Heart right ventricle (tissue), 16 donors: ENCODE measurements around the gene UBE3B. TPM values are rescaled to one million over a fixed set of nuclear protein-coding genes. Genes with fewer than 3 reads are reported as not detected.

Experiments
- ATAC-seq, 8 donors: fragments of 200-7000 bp; cut with Tn5 transposase; one replicate each; pipeline ENCODE4 v1.9.1; 2020; ENCODE audit warnings: mild to moderate bottlenecking in 8 of 8, moderate library complexity in 8 of 8, moderate number of reproducible peaks in 1 of 8
- DNase-seq, 2 donors: peaks; one replicate each; pipeline ENCODE4 v3.0.0-alpha.2; 2020
- H3K27ac ChIP-seq, 10 donors: fragments of 200-600 bp; sonication (generic) in 2 of 10; one replicate each; pipeline versions ENCODE4 v1.5.0 to v1.8.0; 2020 to 2022; ENCODE audit warnings: mild to moderate bottlenecking in 3 of 10
- H3K27me3 ChIP-seq, 7 donors: fragments of 200-600 bp; one replicate each; pipeline ENCODE4 v1.8.0; 2021 to 2022; ENCODE audit warnings: mild to moderate bottlenecking in 2 of 7
- H3K36me3 ChIP-seq, 9 donors: fragments of 200-600 bp; sonication (generic) in 1 of 9; one replicate each; pipeline versions ENCODE4 v1.5.0 to v1.8.0; 2020 to 2022; ENCODE audit warnings: mild to moderate bottlenecking in 2 of 9
- H3K4me1 ChIP-seq, 9 donors: fragments of 200-600 bp; sonication (generic) in 1 of 9; one replicate each; pipeline versions ENCODE4 v1.5.0 to v1.8.0; 2020 to 2022; ENCODE audit warnings: mild to moderate bottlenecking in 4 of 9
- H3K4me3 ChIP-seq, 10 donors: fragments of 200-600 bp; sonication (generic) in 2 of 10; one replicate each; pipeline versions ENCODE4 v1.5.0 to v1.8.0; 2020 to 2022; ENCODE audit warnings: mild to moderate bottlenecking in 7 of 10, moderate library complexity in 2 of 10
- H3K9me3 ChIP-seq, 11 donors: fragments of 200-600 bp in 10 of 11; sonication (generic) in 2 of 11; one replicate each; pipeline versions ENCODE4 v1.5.0 to v1.8.0; 2013 to 2022; ENCODE audit warnings: mild to moderate bottlenecking in 2 of 11, control low read depth in 1 of 11, moderate library complexity in 1 of 11
- WGBS, 2 donors: extraction: QIAGEN DNeasy Blood & Tissue Kit; methylation state at CpG; one replicate each; pipeline ENCODE4 v1.1.7; 2013; ENCODE audit warnings: inconsistent platforms in 1 of 2; 5-methylcytosine and 5-hydroxymethylcytosine counted together
- intact Hi-C, 10 donors: fragments of 100-400 bp; cut with DNase I; formaldehyde crosslinking; loops; one replicate each; pipeline versions ENCODE4 v1.11.1 to v1.14.2; 2022
- polyA plus RNA-seq, 2 donors: library from polyadenylated mRNA; stranded (reverse); fragments of 200-250 nt; gene quantifications; one replicate each; pipeline ENCODE4 v1.2.3, GENCODE V29; 2013
- total RNA-seq, 10 donors: library from RNA; stranded (reverse); fragmentation: NEBNext Ultra II Directional in 3 of 10; extraction: Animal tissue kit (Norgen Biotek cat#: 25700) in 3 of 10; gene quantifications; one replicate each; pipeline versions ENCODE4 v1.2.1 to v1.2.4, GENCODE V29; 2021 to 2023
- TF ChIP-seq, protein P1 (sequence below), 9 donors: fragments of 200-600 bp; sonication (generic) in 2 of 9; IDR thresholded peaks; one replicate each; pipeline versions ENCODE4 v1.5.0 to v1.8.0; 2021 to 2022; ENCODE audit warnings: antibody characterized with exemption in 9 of 9, mild to moderate bottlenecking in 5 of 9, moderate library complexity in 1 of 9
- donor health status: Arrhythmogenic right ventricular cardiomyopathy.
- donor health status: ischemic (EF 13 %, LVEDD 7.1; RV severe dilation, severe dysfunction).
- donor health status: healthy with polysubstance abuse.
- donor health status: DM: no; HTN: yes; CAD: no.
- donor health status: DM: no; HTN: no; CAD: no.
- donor health status: ischemic (EF 25% LVEDD 6.9; RV normal size, moderate dysfunction).
- donor health status: ischemic (EF 25% LVEDD 5.7; RV mildly dilated, moderate dysfunction).
- donor health status: healthy.
- donor health status: DM: yes; HTN: yes; CAD: no.
- donor health status: Ischemic cardiomyopathy.
- donor health status: ischemic (EF 35%, LVEDD 5.7; RV mildly dilated, moderate dysfunction).
- donor health status: nonischemic (EF 11% LVEDD 7.7; RV severe dilation, severe dysfunction).
- donor health status: DM: yes; HTN: yes; CAD: no.
- donor health status: PGD.
- donor health status: ischemic (EF 29% LVEDD 5.4; RV normal size, mild dysfunction).
- donor health status: nonischemic (EF 23%, LVEDD 6.1; RV moderate dilation, normal function).

UBE3B gene
- total and polyA plus RNA-seq, 12 donors = 13.7 to 58.8 (median 55.5) TPM

DNA sequence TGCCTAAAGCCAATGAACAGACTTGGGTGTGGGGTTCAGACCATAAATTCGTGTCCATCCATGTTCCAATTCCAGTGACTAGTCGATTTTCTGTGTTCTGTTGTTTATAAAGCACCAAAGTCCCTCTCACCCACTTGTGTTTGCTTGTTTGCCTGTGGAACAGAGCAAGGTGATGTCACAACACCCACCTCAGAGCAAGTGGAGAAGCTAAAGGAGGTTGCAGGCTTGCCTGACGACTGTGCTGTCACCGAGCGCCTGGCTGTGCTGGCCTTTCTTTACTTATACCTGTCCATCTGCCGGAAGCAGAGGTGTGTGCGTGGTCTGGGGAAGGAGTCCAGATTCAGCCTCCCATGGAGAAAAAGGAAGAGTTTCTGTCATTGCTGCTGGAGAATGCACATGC lies 102.2 kb downstream of the UBE3B start:
- Histone ChIP-seq H3K4me3 (no peak overlapping the region), H3K27ac (no peak overlapping the region), H3K27me3 (no peaks in the 10 kb centered on the region), H3K36me3 (peaks cover 0 to 88% (median 26%) of the 10 kb centered on the region in 9 donors), H3K4me1 (peaks cover 0 to 6% (median 2%) of the 10 kb centered on the region in 9 donors), H3K9me3 (no peaks in the 10 kb centered on the region)
- 92% methylated on average over 7 of the region's 7 CpGs for WGBS, 2 donors
- ATAC-seq (no peak), DNase-seq (no peak)
- intact Hi-C loops = loop anchor here in 1 of 10 donors (10.0 kb wide), 1 partner anchor 55 kb away; no protein-coding TSS in a partner anchor
- TF ChIP-seq, protein P1, sequence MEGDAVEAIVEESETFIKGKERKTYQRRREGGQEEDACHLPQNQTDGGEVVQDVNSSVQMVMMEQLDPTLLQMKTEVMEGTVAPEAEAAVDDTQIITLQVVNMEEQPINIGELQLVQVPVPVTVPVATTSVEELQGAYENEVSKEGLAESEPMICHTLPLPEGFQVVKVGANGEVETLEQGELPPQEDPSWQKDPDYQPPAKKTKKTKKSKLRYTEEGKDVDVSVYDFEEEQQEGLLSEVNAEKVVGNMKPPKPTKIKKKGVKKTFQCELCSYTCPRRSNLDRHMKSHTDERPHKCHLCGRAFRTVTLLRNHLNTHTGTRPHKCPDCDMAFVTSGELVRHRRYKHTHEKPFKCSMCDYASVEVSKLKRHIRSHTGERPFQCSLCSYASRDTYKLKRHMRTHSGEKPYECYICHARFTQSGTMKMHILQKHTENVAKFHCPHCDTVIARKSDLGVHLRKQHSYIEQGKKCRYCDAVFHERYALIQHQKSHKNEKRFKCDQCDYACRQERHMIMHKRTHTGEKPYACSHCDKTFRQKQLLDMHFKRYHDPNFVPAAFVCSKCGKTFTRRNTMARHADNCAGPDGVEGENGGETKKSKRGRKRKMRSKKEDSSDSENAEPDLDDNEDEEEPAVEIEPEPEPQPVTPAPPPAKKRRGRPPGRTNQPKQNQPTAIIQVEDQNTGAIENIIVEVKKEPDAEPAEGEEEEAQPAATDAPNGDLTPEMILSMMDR (IDR thresholded peaks at IDR 0.05) = no peak

DNA sequence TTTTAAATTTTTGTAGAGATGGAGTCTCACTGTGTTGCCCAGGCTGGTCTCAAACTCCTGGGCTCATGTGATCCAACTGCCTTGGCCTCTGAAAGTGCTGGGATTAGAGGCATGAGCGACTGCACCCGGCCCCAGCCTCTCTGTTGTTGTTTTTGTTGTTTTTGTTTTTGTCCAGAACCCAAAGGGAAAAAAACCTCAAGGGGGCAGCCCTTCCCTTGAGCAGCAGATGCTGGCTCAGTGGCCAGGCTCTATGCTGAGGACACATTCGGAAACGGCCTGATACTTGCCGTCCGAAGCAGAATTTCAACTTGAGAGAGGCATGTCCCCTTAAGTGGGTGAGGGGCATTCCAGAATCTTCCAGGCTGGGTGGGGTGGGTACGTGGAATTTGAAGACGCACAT lies 102.8 kb downstream of the UBE3B start:
- DNase-seq (no peak), ATAC-seq (no peak)
- Histone ChIP-seq H3K4me3 (no peak overlapping the region), H3K36me3 (peaks cover 0 to 93% (median 26%) of the 10 kb centered on the region in 9 donors), H3K4me1 (no peaks in the 10 kb centered on the region), H3K9me3 (no peaks in the 10 kb centered on the region), H3K27ac (no peak overlapping the region), H3K27me3 (no peaks in the 10 kb centered on the region)
- 86 to 88% methylated on average over 8 of the region's 8 CpGs for WGBS, 2 donors
- intact Hi-C loops = no loop called here
- TF ChIP-seq, protein P1 (IDR thresholded peaks at IDR 0.05) = no peak

DNA sequence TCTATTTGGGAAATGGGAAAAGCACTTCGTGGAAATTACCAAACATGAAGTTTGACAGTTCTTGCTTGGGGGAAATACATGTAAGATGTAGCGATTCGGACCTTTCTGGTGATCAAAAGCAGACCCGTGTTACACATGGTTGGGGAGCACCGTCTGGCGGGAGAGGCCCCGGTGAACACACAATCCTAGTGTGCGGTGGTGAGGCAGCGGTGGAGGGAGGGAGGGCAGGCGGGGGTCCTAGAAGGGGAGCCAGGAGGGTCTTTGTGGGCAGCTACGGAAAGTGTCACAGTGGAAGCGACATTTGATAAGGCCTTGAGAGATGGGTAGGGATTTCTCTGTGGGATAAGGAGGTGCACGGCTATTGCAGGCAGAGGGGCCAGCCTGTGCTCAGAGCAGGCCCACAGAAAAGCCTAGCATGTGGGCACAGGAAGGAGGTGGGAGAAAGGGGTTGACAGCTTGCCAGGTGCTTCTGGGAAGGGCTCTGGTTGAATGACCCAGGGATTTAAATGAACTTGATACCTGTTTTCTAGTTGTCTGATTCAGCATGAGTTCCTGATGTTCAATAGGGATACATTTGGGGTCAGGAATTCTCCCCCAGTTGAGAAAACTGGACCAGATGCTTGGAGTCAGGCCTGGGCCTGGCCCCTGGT lies 103.4 kb downstream of the UBE3B start:
- 90 to 93% methylated on average over 13 of the region's 13 CpGs for WGBS, 2 donors
- DNase-seq = no peak
- TF ChIP-seq, protein P1 (IDR thresholded peaks at IDR 0.05) = no peak
- intact Hi-C loops = no loop called here
- H3K4me3 ChIP-seq = no peak overlapping the region
- H3K27me3 ChIP-seq = no peaks in the 10 kb centered on the region
- peaks cover 0 to 93% (median 24%) of the 10 kb centered on the region in 9 donors for H3K36me3 ChIP-seq
- H3K27ac ChIP-seq = no peak overlapping the region
- no peak for ATAC-seq
- no peaks in the 10 kb centered on the region for H3K9me3 ChIP-seq
- H3K4me1 ChIP-seq = no peaks in the 10 kb centered on the region

DNA sequence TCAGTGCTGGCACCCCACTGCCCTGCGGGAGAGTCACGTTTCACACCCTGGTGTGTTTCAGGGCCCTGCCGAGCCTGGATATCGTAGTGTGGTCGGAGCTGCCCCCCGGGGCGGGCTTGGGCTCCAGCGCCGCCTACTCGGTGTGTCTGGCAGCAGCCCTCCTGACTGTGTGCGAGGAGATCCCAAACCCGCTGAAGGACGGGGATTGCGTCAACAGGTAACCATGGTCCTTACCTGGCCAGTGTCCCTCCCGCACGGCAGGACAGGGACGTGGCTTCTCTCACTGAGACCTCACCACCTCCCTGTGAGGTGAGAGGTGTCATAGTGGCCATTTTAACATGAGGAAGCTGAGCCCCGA lies 103.9 kb downstream of the UBE3B start:
- intact Hi-C loops = no loop called here
- TF ChIP-seq, protein P1 (IDR thresholded peaks at IDR 0.05) = no peak
- H3K36me3 ChIP-seq = peaks cover 0 to 93% (median 21%) of the 10 kb centered on the region in 9 donors
- no peaks in the 10 kb centered on the region for H3K27me3 ChIP-seq
- WGBS, 2 donors = 86 to 93% methylated on average over 18 of the region's 18 CpGs
- DNase-seq (no peak), ATAC-seq (no peak)
- no peaks in the 10 kb centered on the region for H3K4me1 ChIP-seq
- no peaks in the 10 kb centered on the region for H3K9me3 ChIP-seq
- H3K27ac ChIP-seq = no peak overlapping the region
- no peak overlapping the region for H3K4me3 ChIP-seq
